ENCODE data around the gene TMED1. TPM values are rescaled to one million over a fixed set of nuclear protein-coding genes. Genes with fewer than 3 reads are reported as not detected.

Gene TMED1
- total and polyA plus RNA-seq, 9 of the 15 experiments (the other 6 are each of a cell fraction or from before 2014, with no cell fraction given), result 0.86 to 30.2 (median 23.5) TPM

GRCh38 chr19:10835089-10835753 lies 791 bp downstream of the TMED1 start (continued):
- TF ChIP-seq UBTF (IDR thresholded peaks at IDR 0.05; ENCODE audit: borderline replicate concordance in 1 of 2, low read depth in 2 of 2, low read length in 2 of 2) (no peak), ETV6 (IDR thresholded peaks at IDR 0.05; ENCODE audit: borderline replicate concordance in 1 of 2, low read depth in 2 of 2, low read length in 1 of 2) (no peak), ETV6 (CRISPR knock-in tag; IDR thresholded peaks at IDR 0.05; ENCODE audit: borderline replicate concordance) (0 out of 2 replicates have a peak, but pooled peaks have one; percentile 39), RBM22 (IDR thresholded peaks at IDR 0.05; ENCODE audit: low read depth, low read length, poor library complexity, severe bottlenecking) (no peak), ZNF77 (CRISPR knock-in tag; IDR thresholded peaks at IDR 0.05) (no peak), SUPT5H (IDR thresholded peaks at IDR 0.05) (peak; percentile 63), MCM3 (IDR thresholded peaks at IDR 0.05) (no peak), MAFF (IDR thresholded peaks at IDR 0.05; ENCODE audit: low read length) (no peak), ZNF253 (CRISPR knock-in tag; conservative IDR thresholded peaks at IDR 0.05) (no peak), RBM39 (optimal IDR thresholded peaks at IDR 0.05; ENCODE audit: low read depth, low read length) (no peak), TAF7 (tag; IDR thresholded peaks at IDR 0.05) (no peak), SAP30 (IDR thresholded peaks at IDR 0.05; ENCODE audit: borderline replicate concordance, insufficient read depth, low read depth, low read length, poor library complexity, severe bottlenecking) (peak; percentile 79), NR3C1 (CRISPR knock-in tag; IDR thresholded peaks at IDR 0.05) (no peak), ZNF511 (CRISPR knock-in tag; IDR thresholded peaks at IDR 0.05) (peak; percentile 50; the same call in 1 of the 2 replicates), CBX3 (IDR thresholded peaks at IDR 0.05; ENCODE audit: borderline replicate concordance in 1 of 2, low read length in 2 of 2) (no peak; a peak in 1 of 3 replicates), ZNF764 (CRISPR knock-in tag; IDR thresholded peaks at IDR 0.05; ENCODE audit: low read depth) (no peak), ATF2 (CRISPR knock-in tag; IDR thresholded peaks at IDR 0.05) (no peak), CREM (IDR thresholded peaks at IDR 0.05; ENCODE audit: low read depth) (peak; percentile 35)
- TF ChIP-seq, protein P1, sequence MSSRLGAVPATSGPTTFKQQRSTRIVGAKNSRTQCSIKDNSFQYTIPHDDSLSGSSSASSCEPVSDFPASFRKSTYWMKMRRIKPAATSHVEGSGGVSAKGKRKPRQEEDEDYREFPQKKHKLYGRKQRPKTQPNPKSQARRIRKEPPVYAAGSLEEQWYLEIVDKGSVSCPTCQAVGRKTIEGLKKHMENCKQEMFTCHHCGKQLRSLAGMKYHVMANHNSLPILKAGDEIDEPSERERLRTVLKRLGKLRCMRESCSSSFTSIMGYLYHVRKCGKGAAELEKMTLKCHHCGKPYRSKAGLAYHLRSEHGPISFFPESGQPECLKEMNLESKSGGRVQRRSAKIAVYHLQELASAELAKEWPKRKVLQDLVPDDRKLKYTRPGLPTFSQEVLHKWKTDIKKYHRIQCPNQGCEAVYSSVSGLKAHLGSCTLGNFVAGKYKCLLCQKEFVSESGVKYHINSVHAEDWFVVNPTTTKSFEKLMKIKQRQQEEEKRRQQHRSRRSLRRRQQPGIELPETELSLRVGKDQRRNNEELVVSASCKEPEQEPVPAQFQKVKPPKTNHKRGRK (tag; IDR thresholded peaks at IDR 0.05), result no peak
- TF ChIP-seq, protein P2, sequence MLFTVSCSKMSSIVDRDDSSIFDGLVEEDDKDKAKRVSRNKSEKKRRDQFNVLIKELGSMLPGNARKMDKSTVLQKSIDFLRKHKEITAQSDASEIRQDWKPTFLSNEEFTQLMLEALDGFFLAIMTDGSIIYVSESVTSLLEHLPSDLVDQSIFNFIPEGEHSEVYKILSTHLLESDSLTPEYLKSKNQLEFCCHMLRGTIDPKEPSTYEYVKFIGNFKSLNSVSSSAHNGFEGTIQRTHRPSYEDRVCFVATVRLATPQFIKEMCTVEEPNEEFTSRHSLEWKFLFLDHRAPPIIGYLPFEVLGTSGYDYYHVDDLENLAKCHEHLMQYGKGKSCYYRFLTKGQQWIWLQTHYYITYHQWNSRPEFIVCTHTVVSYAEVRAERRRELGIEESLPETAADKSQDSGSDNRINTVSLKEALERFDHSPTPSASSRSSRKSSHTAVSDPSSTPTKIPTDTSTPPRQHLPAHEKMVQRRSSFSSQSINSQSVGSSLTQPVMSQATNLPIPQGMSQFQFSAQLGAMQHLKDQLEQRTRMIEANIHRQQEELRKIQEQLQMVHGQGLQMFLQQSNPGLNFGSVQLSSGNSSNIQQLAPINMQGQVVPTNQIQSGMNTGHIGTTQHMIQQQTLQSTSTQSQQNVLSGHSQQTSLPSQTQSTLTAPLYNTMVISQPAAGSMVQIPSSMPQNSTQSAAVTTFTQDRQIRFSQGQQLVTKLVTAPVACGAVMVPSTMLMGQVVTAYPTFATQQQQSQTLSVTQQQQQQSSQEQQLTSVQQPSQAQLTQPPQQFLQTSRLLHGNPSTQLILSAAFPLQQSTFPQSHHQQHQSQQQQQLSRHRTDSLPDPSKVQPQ (CRISPR knock-in tag; IDR thresholded peaks at IDR 0.05; ENCODE audit: borderline replicate concordance), result no peak

All from K562 (cell line).